ENCODE measurements around the gene AMIGO1. TPM values are rescaled to one million over a fixed set of nuclear protein-coding genes. Genes with fewer than 3 reads are reported as not detected.
"Not testable (repeated sequence)": the region's sequence is repeated elsewhere in the genome, so short reads cannot be mapped to it uniquely, and the experiment has no call there.

AMIGO1 gene
- total RNA-seq, 4 donors from 2014 or later, result 0.45 to 2.7 (median 1.8) TPM

GRCh38 chr1:109478806-109479205 is 30.7 kb downstream of the AMIGO1 start:
- no peaks in the 10 kb centered on the region for H3K9me3 ChIP-seq
- DNase-seq, result no peak
- H3K4me1 ChIP-seq, result peaks cover 0 to 11% (median 5%) of the 10 kb centered on the region in 3 donors
- 12 to 13% methylated on average over 7 of the region's 7 CpGs for WGBS, 2 donors
- no peaks in the 10 kb centered on the region for H3K36me3 ChIP-seq
- intact Hi-C loops (cut with DNase I), result no loop called here
- TF ChIP-seq CTCF (IDR thresholded peaks at IDR 0.05) (no peak), POLR2A (IDR thresholded peaks at IDR 0.05) (no peak)
- H3K27ac ChIP-seq, result no peak overlapping the region
- no peak overlapping the region for H3K4me3 ChIP-seq
- peaks cover 0 to 41% (median 0%) of the 10 kb centered on the region in 4 donors for H3K27me3 ChIP-seq

GRCh38 chr1:109477821-109478220 is 31.7 kb downstream of the AMIGO1 start:
- peaks cover 0 to 41% (median 0%) of the 10 kb centered on the region in 4 donors for H3K27me3 ChIP-seq
- intact Hi-C loops (cut with DNase I), result no loop called here
- H3K36me3 ChIP-seq, result no peaks in the 10 kb centered on the region
- no peak for TF ChIP-seq POLR2A (IDR thresholded peaks at IDR 0.05)
- TF ChIP-seq CTCF (IDR thresholded peaks at IDR 0.05), result no peak
- no peak overlapping the region for H3K27ac ChIP-seq
- no peak for DNase-seq
- no peaks in the 10 kb centered on the region for H3K9me3 ChIP-seq
- WGBS, 2 donors, result 57% methylated on average over 4 of the region's 6 CpGs; no CpG with 5 or more reads in 1 of the 2 donors
- H3K4me3 ChIP-seq, result no peak overlapping the region
- peaks cover 0 to 3% (median under 1%) of the 10 kb centered on the region in 3 donors for H3K4me1 ChIP-seq

- Histone ChIP-seq H3K4me1 (no peaks in the 10 kb centered on the region), H3K27ac (no peak overlapping the region), H3K27me3 (peaks cover 0 to 37% (median 0%) of the 10 kb centered on the region in 4 donors), H3K4me3 (no peak overlapping the region), H3K9me3 (no peaks in the 10 kb centered on the region), H3K36me3 (no peaks in the 10 kb centered on the region)
- no peak for DNase-seq
- intact Hi-C loops (cut with DNase I), result no loop called here
- WGBS, 2 donors, result 91 to 92% methylated on average over 6 to 7 of the region's 8 CpGs
- TF ChIP-seq CTCF (IDR thresholded peaks at IDR 0.05) (no peak), POLR2A (IDR thresholded peaks at IDR 0.05) (no peak)
Measured at GRCh38 chr1:109476825-109477224, 32.7 kb downstream of the AMIGO1 start.

- Histone ChIP-seq H3K36me3 (no peaks in the 10 kb centered on the region), H3K27ac (no peak overlapping the region), H3K4me3 (no peak overlapping the region), H3K4me1 (no peaks in the 10 kb centered on the region), H3K9me3 (no peaks in the 10 kb centered on the region), H3K27me3 (peaks cover 0 to 46% (median 0%) of the 10 kb centered on the region in 4 donors)
- no peak for DNase-seq
- WGBS, 2 donors, result 75 to 83% methylated on average over 4 to 7 of the region's 9 CpGs
- intact Hi-C loops (cut with DNase I), result no loop called here
- TF ChIP-seq CTCF (IDR thresholded peaks at IDR 0.05) (no peak), POLR2A (IDR thresholded peaks at IDR 0.05) (no peak)
Measured at GRCh38 chr1:109475261-109475660, 34.3 kb downstream of the AMIGO1 start.

- Histone ChIP-seq H3K36me3 (no peaks in the 10 kb centered on the region), H3K27ac (no peak overlapping the region), H3K27me3 (peaks cover 0 to 46% (median 2%) of the 10 kb centered on the region in 4 donors), H3K9me3 (no peaks in the 10 kb centered on the region), H3K4me3 (no peak overlapping the region), H3K4me1 (no peaks in the 10 kb centered on the region)
- TF ChIP-seq CTCF (IDR thresholded peaks at IDR 0.05) (no peak), POLR2A (IDR thresholded peaks at IDR 0.05) (no peak)
- intact Hi-C loops (cut with DNase I), result no loop called here
- DNase-seq, result no peak
- 56 to 67% methylated on average over 1 of the region's 1 CpG for WGBS, 2 donors
Measured at GRCh38 chr1:109474697-109475096, 34.8 kb downstream of the AMIGO1 start.

GRCh38 chr1:109473284-109474057 is 36.1 kb downstream of the AMIGO1 start:
- 76 to 82% methylated on average over 11 to 12 of the region's 12 CpGs for WGBS, 2 donors
- H3K36me3 ChIP-seq; H3K4me3 ChIP-seq; H3K9me3 ChIP-seq; H3K4me1 ChIP-seq; DNase-seq; intact Hi-C loops (cut with DNase I); H3K27ac ChIP-seq: not testable (repeated sequence)
- peaks cover 0 to 52% (median 2%) of the 10 kb centered on the region in 4 donors for H3K27me3 ChIP-seq

Measured in esophagus squamous epithelium (tissue), 5 donors.